HG02943 (cell line): ENCODE measurements around the gene PTPRN2.

Source experiments
- ATAC-seq: cut with Tn5 transposase; IDR thresholded peaks from one replicate; pipeline ENCODE4 v1.9.1; 2021; ENCODE audit warnings: mild to moderate bottlenecking, low read depth, moderate library complexity; ENCODE audit not compliant: unreplicated experiment

The PTPRN2 gene

DNA sequence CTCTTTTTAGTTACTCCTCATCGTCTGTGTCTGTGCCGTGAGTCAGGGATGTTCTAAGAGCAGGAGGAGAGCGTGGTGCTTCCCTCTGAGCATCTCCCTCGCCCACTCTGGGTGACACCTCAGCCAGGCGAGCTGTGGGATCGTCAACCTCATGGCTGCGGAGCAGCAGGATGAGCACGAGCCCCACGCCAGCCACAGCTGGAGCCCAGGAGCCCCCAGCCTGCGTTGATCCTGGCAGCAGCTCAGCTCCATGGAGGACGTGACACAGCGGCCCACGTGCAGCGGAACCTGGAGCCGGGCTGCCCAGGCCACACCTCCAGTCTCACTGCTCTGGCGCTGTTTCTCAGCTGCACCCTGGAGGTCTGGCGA lies 512.0 kb downstream of the PTPRN2 start:
- no peak for ATAC-seq

DNA sequence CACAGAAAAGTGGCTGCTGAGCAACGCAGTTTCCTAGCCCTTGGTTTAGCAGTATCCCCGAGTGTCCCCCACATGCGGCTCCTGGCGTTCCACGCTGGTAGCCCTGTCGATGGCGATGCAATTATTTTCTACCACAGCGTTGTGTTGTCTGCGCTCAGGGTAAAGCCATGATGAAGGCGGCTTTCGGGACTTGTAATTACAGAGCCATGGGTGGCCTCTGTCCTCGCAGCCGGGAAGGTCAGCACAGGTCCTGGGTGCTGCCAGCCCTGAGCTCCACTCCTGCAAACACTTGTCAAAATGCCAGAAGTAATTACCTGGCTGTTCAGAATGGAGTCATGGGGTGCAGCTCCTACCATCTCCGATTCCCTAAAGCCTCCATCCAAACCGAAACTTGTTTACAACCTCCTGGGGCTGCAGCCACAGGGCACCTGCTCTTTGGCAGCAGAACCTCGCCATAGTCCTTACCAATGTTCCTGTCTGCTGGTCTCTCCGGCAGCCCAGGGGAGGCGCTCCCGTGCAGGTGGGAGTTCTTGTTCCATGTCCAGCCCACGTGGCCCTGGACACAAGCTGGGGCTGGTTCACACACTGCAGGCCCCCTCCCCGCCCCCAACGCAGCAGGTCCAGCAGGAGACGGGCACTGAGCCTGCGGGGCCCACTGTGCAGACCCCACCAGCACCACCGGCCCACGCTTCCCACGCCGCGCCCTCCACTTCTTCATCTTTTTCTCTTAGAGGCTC lies 512.6 kb downstream of the PTPRN2 start:
- ATAC-seq: no peak

DNA sequence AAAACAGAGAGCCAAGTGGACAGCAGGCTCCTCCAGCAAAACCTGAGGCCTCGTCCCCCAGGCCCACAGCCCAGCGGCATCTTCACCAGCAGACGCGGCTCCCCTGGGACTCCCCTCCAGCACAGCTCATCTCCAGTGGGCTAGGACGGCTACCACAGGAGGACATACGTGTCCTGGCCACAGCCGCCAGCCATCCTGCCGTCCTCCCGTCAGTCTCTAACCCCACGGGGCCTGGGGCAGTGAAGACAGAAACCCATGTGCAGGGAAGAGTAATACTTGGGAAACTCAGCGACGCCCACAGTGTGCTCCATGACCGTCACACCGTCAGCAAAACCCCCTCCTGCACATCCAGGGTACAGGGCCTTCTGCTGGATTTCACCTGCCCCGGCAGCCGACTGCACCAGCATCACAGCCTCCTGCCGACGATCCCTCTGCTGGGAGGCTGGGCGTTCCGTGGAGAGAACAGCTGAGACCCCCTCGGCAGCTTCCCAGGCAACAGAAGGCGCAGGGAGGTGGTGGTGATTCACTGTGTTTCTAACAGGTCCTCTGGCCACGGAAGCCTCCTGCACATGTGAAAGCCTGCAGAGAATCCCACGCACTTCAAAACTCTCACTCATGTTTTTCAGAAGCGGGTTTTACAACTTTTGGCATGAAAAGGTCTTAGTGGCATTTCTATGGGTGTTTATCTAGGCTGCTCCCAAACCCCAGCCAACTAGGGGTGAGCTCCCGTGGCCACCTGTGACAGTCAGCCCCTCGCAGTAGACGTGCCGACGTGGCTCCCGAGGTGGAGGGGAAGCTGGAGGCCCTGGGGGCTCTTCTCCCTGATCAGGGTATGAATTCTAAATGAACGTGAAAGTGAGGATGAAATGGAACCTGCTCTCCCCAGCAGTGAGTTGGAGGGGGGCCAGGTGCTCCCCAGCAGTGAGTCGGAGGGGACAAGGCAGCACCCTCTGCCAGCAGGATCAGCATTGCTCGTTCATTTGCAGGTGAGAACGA lies 513.5 kb downstream of the PTPRN2 start:
- ATAC-seq: no peak

DNA sequence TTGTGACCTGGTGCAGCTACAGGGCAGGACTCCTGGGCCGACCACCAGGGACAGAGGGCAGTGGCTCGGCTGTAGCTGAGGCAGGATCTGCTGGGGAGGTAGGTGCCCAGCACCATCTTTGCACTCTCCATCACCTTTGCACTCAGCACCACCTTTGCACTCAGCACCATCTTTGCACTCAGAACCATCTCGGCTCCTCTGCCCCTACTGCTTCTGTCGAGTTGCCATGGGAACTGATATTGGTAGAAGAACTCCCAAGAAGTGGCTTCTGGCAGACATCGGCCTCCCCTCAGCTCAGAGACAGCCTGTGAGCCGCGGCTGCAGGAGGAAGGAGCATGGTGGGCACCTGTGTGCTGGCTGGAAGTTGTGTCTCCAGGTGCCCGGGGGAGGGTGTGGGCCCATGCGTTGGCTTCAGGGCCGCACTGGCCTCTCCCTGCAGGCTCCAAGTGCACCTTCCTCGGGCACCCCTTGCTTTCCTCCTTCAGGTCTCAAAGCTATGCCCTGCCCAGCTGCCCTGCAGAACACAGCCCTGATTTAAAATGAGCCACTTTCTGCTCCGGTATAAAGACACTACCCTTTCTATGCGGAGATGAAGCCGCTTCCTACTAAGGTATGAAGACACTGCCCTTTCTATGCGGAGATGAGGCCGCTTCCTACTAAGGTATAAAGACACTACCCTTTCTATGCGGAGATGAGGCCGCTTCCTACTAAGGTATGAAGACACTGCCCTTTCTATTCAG lies 514.5 kb downstream of the PTPRN2 start:
- ATAC-seq: no peak

DNA sequence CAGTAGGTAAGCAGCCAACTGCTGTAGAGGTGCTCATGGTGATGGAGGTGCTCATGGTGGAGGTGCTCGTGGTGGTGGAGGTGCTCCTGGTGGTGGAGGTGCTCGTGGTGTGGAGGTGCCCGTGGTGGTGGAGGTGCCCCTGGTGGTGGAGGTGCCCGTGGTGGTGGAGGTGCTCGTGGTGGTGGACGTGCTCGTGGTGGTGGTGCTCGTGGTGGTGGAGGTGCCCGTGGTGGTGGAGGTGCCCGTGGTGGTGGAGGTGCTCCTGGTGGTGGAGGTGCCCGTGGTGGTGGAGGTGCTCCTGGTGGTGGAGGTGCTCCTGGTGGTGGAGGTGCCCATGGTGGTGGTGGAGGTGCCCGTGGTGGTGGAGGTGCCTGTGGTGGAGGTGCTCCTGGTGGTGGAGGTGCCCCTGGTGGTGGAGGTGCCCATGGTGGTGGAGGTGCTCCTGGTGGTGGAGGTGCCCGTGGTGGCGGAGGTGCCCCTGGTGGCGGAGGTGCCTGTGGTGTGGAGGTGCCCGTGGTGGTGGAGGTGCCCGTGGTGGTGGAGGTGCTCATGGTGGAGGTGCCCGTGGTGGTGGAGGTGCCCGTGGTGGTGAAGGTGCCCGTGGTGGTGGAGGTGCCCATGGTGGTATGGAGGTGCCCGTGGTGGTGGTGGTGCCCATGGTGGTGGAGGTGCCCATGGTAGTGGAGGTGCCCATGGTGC lies 517.3 kb downstream of the PTPRN2 start:
- ATAC-seq: no peak

DNA sequence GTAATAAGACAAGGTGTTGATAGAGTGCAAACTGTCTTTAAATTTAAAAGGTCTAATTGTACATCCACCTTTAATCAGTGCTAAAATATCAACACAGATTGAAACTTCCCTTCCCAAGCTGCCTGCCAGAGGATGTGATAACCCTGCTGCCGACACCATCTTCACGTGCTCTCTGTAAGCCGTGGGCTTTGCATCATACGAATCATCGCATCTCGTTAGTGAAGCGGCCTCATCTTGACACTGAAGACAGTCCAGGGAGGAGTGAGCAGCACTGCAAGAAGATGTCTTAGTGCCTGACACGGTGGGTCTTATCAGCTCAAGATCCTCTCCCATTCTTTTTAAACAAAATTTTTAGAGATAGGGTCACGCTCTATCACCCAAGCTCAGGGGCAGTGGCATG lies 518.8 kb downstream of the PTPRN2 start:
- ATAC-seq: no peak

DNA sequence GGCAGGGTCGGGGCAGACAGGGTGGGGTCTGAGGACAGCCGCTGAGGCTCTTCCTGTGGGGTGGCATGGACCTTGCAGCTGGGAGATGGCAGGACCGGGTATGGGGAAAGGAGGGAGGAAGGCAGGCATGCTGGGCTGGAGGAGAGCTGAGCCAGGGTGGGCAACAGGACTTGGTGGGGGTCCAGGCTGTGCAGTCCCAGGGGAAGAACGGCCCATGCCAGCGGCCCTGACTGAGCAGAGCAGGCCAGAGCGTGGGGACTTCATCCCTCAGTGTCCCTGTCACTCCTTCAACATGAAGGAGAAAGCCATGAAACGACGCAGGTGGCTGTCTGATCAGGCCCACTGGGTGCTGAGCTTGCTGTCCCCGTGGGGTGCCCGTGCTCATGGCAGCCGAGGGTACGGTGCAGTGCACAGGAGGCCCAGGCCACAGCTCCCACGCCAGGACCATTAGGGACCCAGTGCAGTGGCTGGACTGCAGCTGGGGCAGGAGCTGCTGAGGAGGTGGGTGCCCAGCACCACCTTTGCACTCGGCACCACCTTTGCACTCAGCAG lies 519.6 kb downstream of the PTPRN2 start:
- no peak for ATAC-seq

DNA sequence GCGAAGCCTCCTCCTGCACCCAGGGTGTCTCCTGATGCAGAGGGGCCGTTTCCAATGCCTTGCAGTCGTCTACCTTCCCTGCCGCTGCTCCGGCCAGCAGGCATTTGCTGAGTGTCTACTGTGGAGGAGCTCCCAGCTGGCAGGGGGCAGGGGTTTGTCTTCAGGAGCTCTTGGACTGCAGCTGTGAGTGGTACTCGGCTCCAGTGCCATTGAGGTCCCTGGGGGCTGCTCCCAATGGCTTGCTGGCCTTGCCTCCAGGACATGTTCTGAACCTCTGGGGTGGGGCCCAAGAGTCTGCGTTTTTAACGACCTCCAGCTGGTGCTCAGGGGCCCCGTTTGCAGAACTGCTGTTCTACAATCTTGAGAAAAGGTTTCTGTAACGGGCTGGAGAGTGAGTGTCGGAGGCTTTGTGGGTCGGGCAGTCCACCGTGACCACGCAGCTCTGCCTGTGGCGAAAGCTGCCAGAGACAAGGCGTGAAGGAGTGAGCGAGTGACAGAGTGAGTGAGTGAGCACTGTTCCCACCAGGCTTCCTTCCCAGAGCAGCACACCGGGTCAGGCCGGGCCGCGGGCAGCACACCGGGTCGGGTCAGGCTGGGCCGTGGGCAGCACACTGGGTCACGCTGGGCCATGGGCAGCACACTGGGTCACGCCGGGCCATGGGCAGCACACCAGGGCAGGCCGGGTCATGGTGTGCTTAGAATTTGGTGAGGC lies 520.2 kb downstream of the PTPRN2 start:
- ATAC-seq: no peak

DNA sequence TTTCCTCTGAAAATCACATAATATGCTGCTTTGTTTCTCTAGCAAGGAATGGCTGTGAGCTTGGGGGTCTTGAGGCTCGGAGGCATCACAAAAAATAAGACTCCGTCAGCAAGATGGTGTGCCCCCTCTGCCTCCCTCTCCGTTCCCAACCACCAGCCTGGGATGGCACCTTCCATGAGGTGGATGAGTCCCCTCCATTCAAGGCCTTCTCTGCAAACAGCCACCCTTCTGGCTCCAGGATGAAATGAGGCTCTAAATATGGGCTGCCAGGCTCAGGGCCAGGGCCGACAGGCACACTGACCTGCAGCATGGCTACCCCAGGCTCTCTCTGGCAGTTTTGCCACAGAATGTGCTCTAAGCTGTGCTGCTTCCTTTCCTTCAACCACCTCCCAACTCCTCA lies 521.5 kb downstream of the PTPRN2 start:
- ATAC-seq: no peak

DNA sequence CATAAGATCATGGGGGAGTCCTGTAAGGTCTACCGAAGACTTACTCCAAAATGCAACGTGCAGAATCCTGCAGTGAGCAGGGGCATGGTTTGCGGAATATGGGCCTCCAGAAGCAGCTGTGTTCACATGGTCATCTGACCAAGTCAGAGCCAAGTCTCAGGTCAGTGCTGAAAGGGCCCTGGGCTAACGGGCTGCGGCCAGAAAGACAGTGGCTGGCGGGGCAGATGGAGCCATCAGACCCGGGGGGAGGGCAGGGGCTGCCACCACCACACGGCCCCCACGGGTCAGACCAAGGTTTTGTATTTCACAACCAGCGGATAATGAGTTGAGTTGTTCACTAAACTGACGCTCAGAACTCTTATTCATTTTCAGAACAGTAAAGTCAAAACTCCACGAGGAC lies 522.3 kb downstream of the PTPRN2 start:
- ATAC-seq: no peak

DNA sequence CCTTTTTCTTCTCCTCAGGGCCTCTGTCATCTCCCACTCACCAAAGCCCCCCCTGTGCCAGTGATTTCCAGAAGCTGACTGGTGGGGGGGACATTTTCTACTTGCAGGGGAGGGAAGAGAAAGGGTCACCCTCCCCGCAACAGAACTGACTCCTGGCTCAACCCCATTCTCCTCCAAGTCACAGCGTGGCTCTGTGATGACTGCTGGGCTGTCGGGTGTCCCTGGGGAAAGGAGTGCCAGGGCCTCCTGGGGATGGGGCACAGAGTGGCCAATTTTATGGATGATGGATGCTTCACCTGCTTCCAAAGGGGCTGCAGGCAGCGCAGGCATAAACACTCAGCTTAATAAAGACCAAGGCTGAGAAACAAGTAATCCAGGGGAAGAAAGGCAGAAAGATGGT lies 523.0 kb downstream of the PTPRN2 start:
- no peak for ATAC-seq

DNA sequence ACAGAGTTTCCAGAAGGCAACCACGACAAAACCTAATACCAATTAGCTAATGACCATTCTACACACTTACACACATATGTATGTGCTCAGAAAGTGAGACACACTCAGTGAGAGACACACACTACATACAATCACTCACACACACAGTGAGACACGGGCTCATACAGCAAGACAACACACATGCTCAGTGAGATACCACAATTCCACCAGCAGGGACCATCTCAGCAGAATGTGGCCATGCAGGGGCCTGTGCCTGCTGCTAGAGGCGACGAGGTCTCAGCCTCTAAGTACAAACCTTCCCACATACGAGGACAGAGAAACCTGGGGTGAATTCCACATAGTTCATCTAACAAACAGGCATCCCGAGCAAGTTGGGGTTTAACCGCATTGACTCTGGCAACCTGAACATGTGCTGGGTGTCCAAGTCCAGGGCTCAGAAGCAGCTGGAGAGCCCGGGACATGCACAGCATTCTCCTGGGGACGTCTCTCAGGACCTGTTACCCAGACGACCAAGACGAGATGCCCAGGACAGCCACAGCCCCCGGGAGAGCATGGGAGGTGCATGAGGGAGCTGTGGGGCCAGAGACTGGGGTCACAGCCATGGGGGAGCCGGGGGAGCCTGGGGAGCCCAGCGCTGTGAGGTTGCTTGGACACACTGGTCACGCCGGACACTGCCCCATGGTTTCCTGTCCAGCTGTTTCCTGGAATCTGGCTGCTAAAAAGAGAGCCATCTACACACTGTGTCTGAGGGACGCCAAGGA lies 523.6 kb downstream of the PTPRN2 start:
- ATAC-seq: no peak

DNA sequence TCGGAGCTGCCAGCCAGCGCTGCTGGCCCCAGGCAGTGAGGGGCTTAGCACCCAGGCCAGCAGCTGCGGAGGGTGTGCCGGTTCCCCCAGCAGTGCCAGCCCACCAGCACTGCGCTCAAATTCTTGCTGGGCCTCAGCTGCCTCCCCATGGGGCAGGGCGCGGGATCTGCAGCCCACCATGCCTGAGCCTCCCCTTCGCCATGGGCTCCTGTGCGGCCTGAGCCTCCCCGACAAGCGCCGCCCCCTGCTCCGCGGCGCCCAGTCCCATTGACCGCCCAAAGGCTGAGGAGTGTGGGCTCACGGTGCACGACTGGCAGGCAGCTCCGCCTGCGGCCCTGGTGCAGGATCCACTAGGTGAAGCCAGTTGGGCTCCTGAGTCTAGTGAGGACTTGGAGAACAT lies 525.0 kb downstream of the PTPRN2 start:
- ATAC-seq: no peak

DNA sequence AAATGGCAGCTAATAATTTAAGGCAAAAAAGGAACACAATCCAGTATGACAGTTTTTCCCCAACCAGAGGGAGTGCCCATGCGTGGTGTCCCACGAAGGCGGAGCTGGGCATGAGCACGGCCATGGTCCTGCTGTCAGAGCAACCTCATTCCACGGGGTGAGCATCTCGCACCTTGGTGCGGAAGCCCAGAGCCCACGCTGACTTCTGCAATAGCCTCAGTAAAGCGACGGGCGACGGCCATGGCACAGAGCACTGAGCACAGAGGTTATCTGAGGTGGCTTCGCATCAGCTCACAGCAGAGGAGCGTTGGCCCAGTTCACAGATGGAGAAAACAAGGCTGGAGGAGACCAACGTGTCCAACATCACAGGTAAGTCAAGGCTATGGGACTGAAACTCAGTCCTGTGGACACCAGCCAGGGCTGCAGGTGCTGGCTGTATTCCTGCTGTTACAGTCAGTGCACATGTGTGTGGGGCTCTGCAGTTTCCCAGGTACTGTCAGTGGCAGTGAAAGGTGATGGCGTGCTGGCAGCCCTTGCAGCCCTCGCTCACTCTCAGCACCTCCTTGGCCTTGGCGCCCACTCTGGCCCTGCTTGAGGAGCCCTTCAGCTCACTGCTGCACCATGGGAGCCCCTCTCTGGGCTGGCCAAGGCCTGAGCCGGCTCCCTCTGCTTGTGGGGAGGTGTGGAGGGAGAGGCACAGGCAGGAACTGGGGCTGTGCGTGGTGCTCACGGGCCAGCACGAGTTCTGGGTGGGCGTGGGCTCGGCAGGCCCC lies 525.6 kb downstream of the PTPRN2 start:
- ATAC-seq: no peak

DNA sequence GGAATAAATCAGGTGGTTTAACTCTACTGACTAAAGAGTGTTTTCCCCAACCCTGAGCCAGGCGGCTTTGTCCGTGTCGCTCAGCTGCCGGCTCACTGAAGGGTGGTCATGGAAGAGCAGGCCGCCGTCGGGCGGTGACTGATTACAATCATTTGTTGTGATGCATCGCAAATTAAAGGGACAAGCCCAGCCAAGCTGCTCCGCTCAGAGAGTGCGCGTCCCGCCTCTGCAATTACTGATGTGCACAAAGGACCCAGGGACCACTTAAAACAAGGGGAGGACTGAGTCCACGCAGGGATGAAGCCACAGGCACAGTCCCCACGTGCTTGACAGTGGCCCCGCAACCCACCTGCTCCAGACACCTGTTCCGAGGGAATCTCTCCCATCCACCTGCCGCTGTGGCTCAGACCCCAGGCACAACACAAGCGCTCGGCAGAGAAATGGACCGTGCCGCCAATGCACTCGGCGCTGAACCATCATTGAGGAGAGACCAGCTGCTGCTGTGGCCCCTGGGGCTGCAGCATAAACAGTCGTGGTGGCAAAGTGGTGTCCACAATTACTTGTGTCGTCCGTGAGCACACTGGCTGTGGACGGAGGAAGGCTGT lies 526.5 kb downstream of the PTPRN2 start:
- no peak for ATAC-seq

DNA sequence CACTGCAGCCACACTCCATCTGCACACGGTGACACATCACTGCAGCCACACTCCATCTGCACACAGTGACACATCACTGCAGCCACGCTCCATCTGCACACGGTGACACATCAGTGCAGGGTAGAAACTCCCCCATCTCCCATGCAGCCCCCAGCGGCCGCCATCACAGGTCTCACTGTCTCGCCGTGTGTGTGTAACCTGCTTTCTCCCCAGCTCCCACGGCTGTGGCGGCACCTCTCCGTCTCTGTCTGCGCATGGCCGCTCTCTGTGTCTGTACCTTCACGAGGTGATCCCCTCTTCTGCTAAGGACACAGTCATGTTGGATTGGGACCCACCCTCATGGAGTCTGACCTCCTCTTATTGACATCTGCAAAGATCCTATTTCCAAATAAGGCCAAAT lies 527.4 kb downstream of the PTPRN2 start:
- no peak for ATAC-seq

DNA sequence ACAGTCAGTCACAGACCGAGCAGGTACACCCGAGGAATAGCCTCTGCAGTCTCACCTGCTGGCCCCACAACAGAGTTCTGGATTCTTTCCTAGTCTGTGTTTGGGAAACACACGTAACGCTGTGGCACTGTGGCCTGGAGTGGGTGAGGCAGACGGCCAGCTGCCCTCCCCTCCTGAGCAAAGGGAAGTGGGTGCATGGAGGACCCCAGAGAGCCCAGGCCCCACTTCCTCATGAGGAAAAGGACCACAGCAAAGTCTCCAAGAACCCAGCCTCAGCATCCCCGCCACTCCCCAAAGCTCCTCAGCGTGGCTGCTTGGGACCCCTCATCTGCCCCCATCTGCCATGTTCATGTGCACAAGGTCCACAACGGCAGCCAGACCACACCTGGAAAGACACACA lies 530.2 kb downstream of the PTPRN2 start:
- no peak for ATAC-seq

DNA sequence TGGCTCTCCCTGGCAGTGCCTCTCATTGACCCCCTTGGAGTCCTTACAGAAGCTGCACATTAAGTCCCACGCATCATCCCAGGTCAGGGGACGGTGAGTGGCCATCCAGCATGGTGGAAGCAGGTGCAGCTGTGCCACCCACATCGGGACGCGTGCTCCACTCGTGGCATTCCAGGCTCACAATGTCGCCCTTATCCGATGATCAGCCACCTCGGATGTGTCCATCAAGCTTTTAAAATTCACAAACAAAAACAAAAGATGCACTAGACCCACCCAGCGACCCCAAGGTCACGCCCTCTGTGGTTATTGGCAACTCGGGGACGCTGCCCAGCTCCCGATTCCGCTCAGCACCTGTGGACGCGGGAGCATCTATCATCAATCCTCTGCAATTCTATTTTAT lies 530.9 kb downstream of the PTPRN2 start:
- no peak for ATAC-seq
